ENCODE results near the gene LRRN3. TPM values are rescaled to one million over a fixed set of nuclear protein-coding genes. Genes with fewer than 3 reads are reported as not detected.

Gene LRRN3
- total RNA-seq = 0.26 and 1.8 TPM in 2 replicates
- 3.9 and 4.4 TPM in 2 replicates for polyA plus RNA-seq
- 2.1 and 2.4 TPM in 2 replicates for polyA plus RNA-seq (2012)
- polyA minus RNA-seq (ENCODE audit: low replicate concordance) = 0.11 TPM in 1 of 2 replicates, not detected in the other

GRCh38 chr7:111090846-111091245 lies at the start of gene LRRN3:
TSS of gene LRRN3 (plus strand) at chr7:111091127. CDS start at chr7:111122773, 31,646 bp downstream.
- no peak within 1 kb of the TSS for H3K9ac ChIP-seq (ENCODE audit: insufficient read depth, low read length)
- H3K4me2 ChIP-seq (ENCODE audit: extremely low read depth, insufficient read depth, low read length) = peak within 1 kb of the TSS; percentile 87
- no peaks in the 10 kb centered on the region for H3K4me1 ChIP-seq (ENCODE audit: control insufficient read depth, extremely low read depth, insufficient read depth, low read length)
- peak within 1 kb of the TSS; percentile 80 for H2AFZ ChIP-seq (ENCODE audit: low read length)
- no peak within 1 kb of the TSS for H3K27ac ChIP-seq (ENCODE audit: insufficient read depth, low read length)
- peak within 1 kb of the TSS; percentile 47 to 80 (median 58) for H3K4me3 ChIP-seq (replicated peaks in 1 of 4; ENCODE audit: control extremely low read depth in 1 of 4, insufficient read depth in 1 of 4, low read depth in 3 of 4, low read length in 4 of 4)
- peaks cover 2% of the 10 kb centered on the region for H4K20me1 ChIP-seq (ENCODE audit: control insufficient read depth, extremely low read depth, insufficient read depth, low read length)
- no peak for TF ChIP-seq CTCF (conservative IDR thresholded peaks at IDR 0.05 in 1 of 2, IDR thresholded peaks at IDR 0.05 in 1 of 2; ENCODE audit: low read depth in 1 of 2, low read length in 2 of 2)
- peak; percentile 63 to 75 for DNase-seq (ENCODE audit: low read depth in 2 of 2)
- no peaks in the 10 kb centered on the region for H3K9me3 ChIP-seq (ENCODE audit: control insufficient read depth, insufficient read depth, low read depth, low read length)
- no peaks in the 10 kb centered on the region for H3K79me2 ChIP-seq (ENCODE audit: control insufficient read depth, insufficient read depth, low read length)
- no peaks in the 10 kb centered on the region for H3K36me3 ChIP-seq (ENCODE audit: control insufficient read depth, insufficient read depth, low read length)
- H3K27me3 ChIP-seq (ENCODE audit: control insufficient read depth, insufficient read depth, low read length) = no peaks in the 10 kb centered on the region

- no peaks in the 10 kb centered on the region for H3K27me3 ChIP-seq (ENCODE audit: control insufficient read depth, insufficient read depth, low read length)
- no peak overlapping the region for H3K27ac ChIP-seq (ENCODE audit: insufficient read depth, low read length)
- no peaks in the 10 kb centered on the region for H3K36me3 ChIP-seq (ENCODE audit: control insufficient read depth, insufficient read depth, low read length)
- no peak for DNase-seq (ENCODE audit: low read depth in 2 of 2)
- H3K79me2 ChIP-seq (ENCODE audit: control insufficient read depth, insufficient read depth, low read length) = no peaks in the 10 kb centered on the region
- no peak overlapping the region for H2AFZ ChIP-seq (ENCODE audit: low read length)
- H3K9me3 ChIP-seq (ENCODE audit: control insufficient read depth, insufficient read depth, low read depth, low read length) = no peaks in the 10 kb centered on the region
- H3K4me2 ChIP-seq (ENCODE audit: extremely low read depth, insufficient read depth, low read length) = no peak overlapping the region
- no peak overlapping the region for H3K4me3 ChIP-seq (replicated peaks in 1 of 4; ENCODE audit: control extremely low read depth in 1 of 4, insufficient read depth in 1 of 4, low read depth in 3 of 4, low read length in 4 of 4)
- TF ChIP-seq CTCF (conservative IDR thresholded peaks at IDR 0.05 in 1 of 2, IDR thresholded peaks at IDR 0.05 in 1 of 2; ENCODE audit: low read depth in 1 of 2, low read length in 2 of 2) (no peak), EZH2 (IDR thresholded peaks at IDR 0.05; ENCODE audit: low read length, missing control alignments) (no peak)
- no peak overlapping the region for H3K9ac ChIP-seq (ENCODE audit: insufficient read depth, low read length)
- no peaks in the 10 kb centered on the region for H4K20me1 ChIP-seq (ENCODE audit: control insufficient read depth, extremely low read depth, insufficient read depth, low read length)
- no peaks in the 10 kb centered on the region for H3K4me1 ChIP-seq (ENCODE audit: control insufficient read depth, extremely low read depth, insufficient read depth, low read length)
Observed at GRCh38 chr7:111041577-111041976, 49.4 kb upstream of the LRRN3 start.

- DNase-seq (ENCODE audit: low read depth in 2 of 2) = no peak
- H3K4me1 ChIP-seq (ENCODE audit: control insufficient read depth, extremely low read depth, insufficient read depth, low read length) = no peaks in the 10 kb centered on the region
- H3K79me2 ChIP-seq (ENCODE audit: control insufficient read depth, insufficient read depth, low read length) = no peaks in the 10 kb centered on the region
- H3K36me3 ChIP-seq (ENCODE audit: control insufficient read depth, insufficient read depth, low read length) = no peaks in the 10 kb centered on the region
- H3K4me3 ChIP-seq (replicated peaks in 1 of 4; ENCODE audit: control extremely low read depth in 1 of 4, insufficient read depth in 1 of 4, low read depth in 3 of 4, low read length in 4 of 4) = no peak overlapping the region
- H3K9ac ChIP-seq (ENCODE audit: insufficient read depth, low read length) = no peak overlapping the region
- no peak overlapping the region for H3K4me2 ChIP-seq (ENCODE audit: extremely low read depth, insufficient read depth, low read length)
- no peaks in the 10 kb centered on the region for H3K9me3 ChIP-seq (ENCODE audit: control insufficient read depth, insufficient read depth, low read depth, low read length)
- TF ChIP-seq EZH2 (IDR thresholded peaks at IDR 0.05; ENCODE audit: low read length, missing control alignments) (no peak), CTCF (conservative IDR thresholded peaks at IDR 0.05 in 1 of 2, IDR thresholded peaks at IDR 0.05 in 1 of 2; ENCODE audit: low read depth in 1 of 2, low read length in 2 of 2) (no peak)
- H3K27me3 ChIP-seq (ENCODE audit: control insufficient read depth, insufficient read depth, low read length) = no peaks in the 10 kb centered on the region
- no peaks in the 10 kb centered on the region for H4K20me1 ChIP-seq (ENCODE audit: control insufficient read depth, extremely low read depth, insufficient read depth, low read length)
- H3K27ac ChIP-seq (ENCODE audit: insufficient read depth, low read length) = no peak overlapping the region
- no peak overlapping the region for H2AFZ ChIP-seq (ENCODE audit: low read length)
Observed at GRCh38 chr7:111042842-111043241, 48.1 kb upstream of the LRRN3 start.

All from fibroblast of lung (primary cell).